Gastrocnemius medialis (tissue), 4 donors: ENCODE data around the gene C5orf46.

Experiments
- POLR2A ChIP-seq, 2 donors: fragments of 450-650 bp; IDR thresholded peaks; one replicate each; pipeline ENCODE4 v1.6.1; 2017; ENCODE audit warnings: antibody characterized with exemption in 2 of 2, mild to moderate bottlenecking in 2 of 2, moderate library complexity in 2 of 2
- TF ChIP-seq, protein P1 (sequence below), 5 experiments: fragments of 450-650 bp in 3 of 5; fragments of 200-600 bp in 2 of 5; sonication (generic) in 2 of 5; IDR thresholded peaks in 4 of 5; conservative IDR thresholded peaks in 1 of 5; 1 replicate in 4 of 5; 2 replicates in 1 of 5; pipeline ENCODE4 v1.5.1; 2016 to 2019; ENCODE audit warnings: antibody characterized with exemption in 5 of 5, mild to moderate bottlenecking in 3 of 5, moderate library complexity in 3 of 5

DNA sequence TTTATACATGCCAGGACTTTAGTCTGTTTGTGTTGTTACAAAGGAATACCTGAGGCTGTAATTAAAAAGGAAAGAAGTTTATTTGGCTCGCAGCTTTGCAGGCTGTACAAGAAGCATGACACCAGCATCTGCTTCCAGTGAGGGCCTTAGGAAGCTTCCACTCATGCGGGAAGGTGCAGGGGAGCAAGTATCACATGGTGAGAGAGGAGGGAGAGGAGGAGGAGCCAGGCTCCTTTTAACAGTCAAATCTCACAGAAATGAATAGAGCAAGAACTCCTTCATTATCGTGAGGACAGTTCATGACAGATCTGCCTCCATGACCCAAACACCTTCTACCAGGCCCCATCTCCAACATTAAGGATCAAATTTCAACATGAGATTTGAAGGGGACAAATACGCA lies 18.7 kb upstream of the C5orf46 start:
- TF ChIP-seq POLR2A (IDR thresholded peaks at IDR 0.05): no peak
- TF ChIP-seq, protein P1, sequence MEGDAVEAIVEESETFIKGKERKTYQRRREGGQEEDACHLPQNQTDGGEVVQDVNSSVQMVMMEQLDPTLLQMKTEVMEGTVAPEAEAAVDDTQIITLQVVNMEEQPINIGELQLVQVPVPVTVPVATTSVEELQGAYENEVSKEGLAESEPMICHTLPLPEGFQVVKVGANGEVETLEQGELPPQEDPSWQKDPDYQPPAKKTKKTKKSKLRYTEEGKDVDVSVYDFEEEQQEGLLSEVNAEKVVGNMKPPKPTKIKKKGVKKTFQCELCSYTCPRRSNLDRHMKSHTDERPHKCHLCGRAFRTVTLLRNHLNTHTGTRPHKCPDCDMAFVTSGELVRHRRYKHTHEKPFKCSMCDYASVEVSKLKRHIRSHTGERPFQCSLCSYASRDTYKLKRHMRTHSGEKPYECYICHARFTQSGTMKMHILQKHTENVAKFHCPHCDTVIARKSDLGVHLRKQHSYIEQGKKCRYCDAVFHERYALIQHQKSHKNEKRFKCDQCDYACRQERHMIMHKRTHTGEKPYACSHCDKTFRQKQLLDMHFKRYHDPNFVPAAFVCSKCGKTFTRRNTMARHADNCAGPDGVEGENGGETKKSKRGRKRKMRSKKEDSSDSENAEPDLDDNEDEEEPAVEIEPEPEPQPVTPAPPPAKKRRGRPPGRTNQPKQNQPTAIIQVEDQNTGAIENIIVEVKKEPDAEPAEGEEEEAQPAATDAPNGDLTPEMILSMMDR (IDR thresholded peaks at IDR 0.05 in 4 of 5, conservative IDR thresholded peaks at IDR 0.05 in 1 of 5): no peak
